Ovary (tissue), 3 donors: Measurements from ENCODE around the gene CPA1.

Experiments used
- EP300 ChIP-seq: sonication (generic); formaldehyde crosslinking; IDR thresholded peaks from one replicate; pipeline ENCODE4 v1.6.1; 2017; ENCODE audit warnings: antibody characterized with exemption
- TF ChIP-seq, protein P1 (sequence below), 3 donors: fragments of 450-650 bp in 2 of 3; fragments of 200-600 bp in 1 of 3; IDR thresholded peaks; one replicate each; pipeline versions ENCODE4 v1.5.1 to v1.8.0; 2016 to 2022; ENCODE audit warnings: antibody characterized with exemption in 3 of 3, mild to moderate bottlenecking in 1 of 3
- donor health status: DM: no; HTN: no; CAD: no.

DNA sequence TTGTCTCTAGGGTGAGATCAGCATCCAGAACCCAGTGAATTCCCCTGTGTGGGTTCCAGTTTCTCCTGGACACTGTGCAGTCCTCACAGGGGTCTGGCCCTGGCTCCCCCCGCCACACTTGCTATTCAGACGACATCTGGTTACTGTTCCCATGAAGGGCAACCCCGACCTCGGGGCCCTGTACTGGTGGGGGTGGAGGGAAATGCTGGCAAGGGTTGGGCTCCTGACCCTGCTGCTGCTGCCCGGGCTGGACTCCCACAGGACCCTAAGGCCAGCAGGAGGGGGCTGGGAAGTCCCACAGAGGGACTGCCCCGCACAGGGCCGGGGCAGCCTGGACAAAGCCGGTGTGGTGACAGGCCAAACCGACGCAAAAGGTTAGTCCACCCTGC lies 768 bp upstream of the CPA1 start:
- TF ChIP-seq, protein P1, sequence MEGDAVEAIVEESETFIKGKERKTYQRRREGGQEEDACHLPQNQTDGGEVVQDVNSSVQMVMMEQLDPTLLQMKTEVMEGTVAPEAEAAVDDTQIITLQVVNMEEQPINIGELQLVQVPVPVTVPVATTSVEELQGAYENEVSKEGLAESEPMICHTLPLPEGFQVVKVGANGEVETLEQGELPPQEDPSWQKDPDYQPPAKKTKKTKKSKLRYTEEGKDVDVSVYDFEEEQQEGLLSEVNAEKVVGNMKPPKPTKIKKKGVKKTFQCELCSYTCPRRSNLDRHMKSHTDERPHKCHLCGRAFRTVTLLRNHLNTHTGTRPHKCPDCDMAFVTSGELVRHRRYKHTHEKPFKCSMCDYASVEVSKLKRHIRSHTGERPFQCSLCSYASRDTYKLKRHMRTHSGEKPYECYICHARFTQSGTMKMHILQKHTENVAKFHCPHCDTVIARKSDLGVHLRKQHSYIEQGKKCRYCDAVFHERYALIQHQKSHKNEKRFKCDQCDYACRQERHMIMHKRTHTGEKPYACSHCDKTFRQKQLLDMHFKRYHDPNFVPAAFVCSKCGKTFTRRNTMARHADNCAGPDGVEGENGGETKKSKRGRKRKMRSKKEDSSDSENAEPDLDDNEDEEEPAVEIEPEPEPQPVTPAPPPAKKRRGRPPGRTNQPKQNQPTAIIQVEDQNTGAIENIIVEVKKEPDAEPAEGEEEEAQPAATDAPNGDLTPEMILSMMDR (IDR thresholded peaks at IDR 0.05): no peak
- TF ChIP-seq EP300: no peak
